ENCODE data around the gene SDHA.
"Not testable (repeated sequence)": the region's sequence is repeated elsewhere in the genome, so short reads cannot be mapped to it uniquely, and the experiment has no call there.

Gene SDHA

DNA sequence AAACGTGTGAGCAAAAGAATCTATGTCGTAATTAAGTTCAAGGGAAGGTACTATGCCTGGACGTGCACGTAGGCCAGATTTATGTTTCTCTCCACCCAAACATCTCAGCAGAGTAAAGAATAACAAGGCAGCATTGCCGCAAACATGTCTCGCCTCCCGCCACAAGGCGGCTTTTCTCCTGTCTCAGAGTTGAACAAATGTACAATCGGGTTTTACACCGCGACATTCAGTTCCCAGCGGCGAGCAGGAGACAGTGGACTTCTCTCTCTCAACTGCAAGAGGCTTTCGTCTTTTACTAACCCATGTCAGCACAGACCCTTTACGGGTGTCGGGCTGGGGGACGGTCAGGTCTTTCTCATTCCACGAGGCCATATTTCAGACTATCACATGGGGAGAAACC is 21.1 kb upstream of the SDHA start:
- DNase-seq (ENCODE audit: low read depth, low spot score), result not testable (repeated sequence)

DNA sequence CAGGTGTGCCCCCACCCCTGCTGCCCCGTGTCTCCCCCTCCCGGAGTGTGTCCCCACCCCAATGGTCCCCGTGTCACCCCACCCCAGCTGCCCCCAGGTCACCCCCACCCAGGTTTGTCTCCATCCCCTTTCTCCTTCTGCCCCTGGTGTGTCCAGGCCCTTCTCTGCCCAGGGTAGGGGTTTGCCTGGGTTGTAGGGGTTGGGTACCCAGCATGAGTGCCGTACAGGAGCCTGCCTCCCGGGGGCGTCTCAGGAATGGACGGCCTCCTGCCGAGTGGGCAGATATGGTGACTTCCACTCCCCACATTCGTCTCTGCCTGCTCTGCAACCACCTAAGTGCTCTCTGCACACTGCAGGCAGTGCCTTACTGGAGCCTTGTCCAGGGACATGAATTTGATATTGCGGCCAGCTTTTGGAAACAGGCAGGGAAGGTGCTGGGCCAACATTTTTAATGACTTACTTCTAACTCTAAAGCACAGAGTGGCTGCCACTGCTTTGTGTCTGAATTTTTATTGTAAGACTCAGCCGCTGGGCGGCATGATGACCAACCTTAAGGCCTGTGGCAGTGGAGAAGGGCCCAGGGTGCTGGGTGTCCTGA is 20.1 kb upstream of the SDHA start:
- DNase-seq (ENCODE audit: low read depth, low spot score), result no peak

DNA sequence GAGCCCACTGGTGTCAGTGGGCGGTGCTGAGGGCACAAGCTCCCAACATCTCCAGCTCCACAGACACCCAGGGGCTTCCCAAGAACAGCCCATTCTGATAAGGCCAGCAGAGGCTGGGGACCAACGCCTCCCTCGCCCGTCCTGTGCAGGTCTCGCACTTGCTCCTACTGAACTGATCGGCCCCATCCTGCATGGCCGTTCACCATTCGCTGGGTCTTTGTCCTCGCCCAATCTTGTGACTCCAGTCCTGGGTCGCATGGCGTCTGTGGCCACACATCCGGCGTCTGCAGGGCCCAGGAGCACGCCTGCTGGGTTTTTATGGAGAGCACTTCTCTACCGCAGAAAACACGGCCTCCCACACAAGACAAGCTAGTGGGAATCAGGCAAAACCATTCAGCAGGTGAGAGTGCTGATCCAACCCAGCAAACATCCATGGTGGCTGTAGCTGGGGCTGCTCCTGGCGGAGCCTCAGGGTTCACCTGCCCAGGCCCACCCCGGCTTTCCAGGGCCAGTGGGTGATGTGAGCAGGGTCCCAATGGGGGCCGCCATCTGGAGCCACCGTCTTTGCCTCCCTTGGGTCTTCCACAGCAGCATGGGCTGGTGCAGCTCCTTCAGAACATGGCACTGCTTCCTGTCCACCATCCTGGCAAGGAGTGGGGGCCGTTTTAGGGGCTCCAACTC is 19.5 kb upstream of the SDHA start:
- no peak for DNase-seq (ENCODE audit: low read depth, low spot score)

- no peak for DNase-seq (ENCODE audit: low read depth, low spot score)
Measured at GRCh38 chr5:199197-199949, 18.7 kb upstream of the SDHA start.

DNA sequence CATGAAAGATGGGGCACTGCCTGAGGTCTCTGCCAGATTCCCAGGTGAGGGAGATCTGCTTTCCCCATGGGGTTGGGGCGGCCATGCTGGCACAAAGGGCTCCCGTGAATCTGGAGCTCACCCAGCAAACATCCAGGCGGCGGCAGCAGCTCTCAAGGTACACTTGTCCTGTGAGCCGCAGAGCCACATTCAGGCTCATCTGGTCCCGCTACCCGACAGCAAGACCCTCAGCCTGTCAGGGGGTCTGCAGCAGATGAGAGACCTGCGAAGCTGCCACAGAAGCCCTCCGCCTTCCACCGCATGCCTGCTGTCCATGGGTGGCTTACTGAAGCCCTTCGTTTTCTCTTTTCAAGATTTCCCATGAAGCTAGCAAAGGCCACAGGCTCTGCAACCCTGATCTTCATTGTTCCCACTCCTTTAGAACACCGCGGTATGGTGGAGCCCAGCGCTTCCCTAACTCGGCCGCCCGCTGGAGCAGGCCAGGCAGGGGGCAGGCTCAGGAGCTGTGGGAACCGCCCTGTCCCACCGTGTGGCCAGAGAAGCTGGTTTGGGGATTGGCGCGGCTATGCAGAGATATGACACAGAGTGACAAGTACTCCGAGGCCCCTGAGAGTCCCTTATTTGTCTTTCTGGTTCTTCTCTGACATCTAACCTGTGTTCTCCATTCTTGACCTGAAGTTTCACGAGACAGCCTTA is 18.0 kb upstream of the SDHA start:
- DNase-seq (ENCODE audit: low read depth, low spot score), result peak; percentile 29

GRCh38 chr5:200985-201384 is 17.1 kb upstream of the SDHA start:
- no peak for DNase-seq (ENCODE audit: low read depth, low spot score)

GRCh38 chr5:201672-202071 is 16.4 kb upstream of the SDHA start:
- no peak for DNase-seq (ENCODE audit: low read depth, low spot score)

GRCh38 chr5:203246-203930 is 14.7 kb upstream of the SDHA start:
- DNase-seq (ENCODE audit: low read depth, low spot score), result no peak

GRCh38 chr5:204001-204400 is 14.1 kb upstream of the SDHA start:
- DNase-seq (ENCODE audit: low read depth, low spot score), result no peak

- DNase-seq (ENCODE audit: low read depth, low spot score), result no peak
Measured at GRCh38 chr5:204462-204861, 13.7 kb upstream of the SDHA start.

GRCh38 chr5:204966-205670 is 13.0 kb upstream of the SDHA start:
- no peak for DNase-seq (ENCODE audit: low read depth, low spot score)

DNA sequence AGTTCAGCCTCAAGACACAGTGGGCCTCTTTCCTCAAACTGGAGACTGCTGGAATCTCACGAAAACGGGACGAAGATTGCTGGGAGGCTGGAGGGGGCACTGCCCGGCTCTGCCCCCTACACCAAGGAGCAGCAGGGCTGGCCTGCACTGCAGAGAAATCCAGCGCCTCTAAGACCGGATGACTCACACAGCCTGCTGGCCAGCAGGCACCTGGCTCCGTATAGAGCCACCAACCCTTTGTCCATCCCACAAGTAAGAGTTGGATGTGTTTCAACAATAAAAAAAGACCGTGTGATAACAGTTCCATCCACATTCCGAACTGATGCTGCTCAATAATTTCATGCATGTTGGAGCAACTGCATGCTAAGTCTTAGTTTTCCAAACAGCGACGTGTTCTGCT is 11.7 kb upstream of the SDHA start:
- DNase-seq (ENCODE audit: low read depth, low spot score), result no peak

GRCh38 chr5:206927-207536 is 11.1 kb upstream of the SDHA start:
- DNase-seq (ENCODE audit: low read depth, low spot score), result no peak

DNA sequence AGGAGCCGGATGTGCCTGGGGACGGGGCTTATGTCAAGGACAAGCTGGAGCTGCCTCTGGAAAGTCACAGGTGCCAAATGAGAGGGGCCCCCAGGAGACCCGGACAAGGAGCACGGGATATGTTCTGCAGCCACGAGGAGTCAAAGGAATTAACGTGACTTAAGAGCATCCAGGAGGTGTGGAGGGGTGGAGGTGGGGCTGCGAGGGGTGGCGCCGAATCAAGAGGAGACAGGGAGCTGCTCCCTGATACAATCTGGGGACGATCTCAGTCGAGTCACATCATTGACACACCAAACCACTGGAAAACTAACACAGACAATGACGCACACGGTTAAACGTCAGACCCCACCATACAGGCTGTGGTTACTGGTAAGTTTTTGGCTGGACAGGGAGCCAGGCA is 10.5 kb upstream of the SDHA start:
- DNase-seq (ENCODE audit: low read depth, low spot score), result no peak

- no peak for DNase-seq (ENCODE audit: low read depth, low spot score)
Measured at GRCh38 chr5:208449-209114, 9.5 kb upstream of the SDHA start.

DNA sequence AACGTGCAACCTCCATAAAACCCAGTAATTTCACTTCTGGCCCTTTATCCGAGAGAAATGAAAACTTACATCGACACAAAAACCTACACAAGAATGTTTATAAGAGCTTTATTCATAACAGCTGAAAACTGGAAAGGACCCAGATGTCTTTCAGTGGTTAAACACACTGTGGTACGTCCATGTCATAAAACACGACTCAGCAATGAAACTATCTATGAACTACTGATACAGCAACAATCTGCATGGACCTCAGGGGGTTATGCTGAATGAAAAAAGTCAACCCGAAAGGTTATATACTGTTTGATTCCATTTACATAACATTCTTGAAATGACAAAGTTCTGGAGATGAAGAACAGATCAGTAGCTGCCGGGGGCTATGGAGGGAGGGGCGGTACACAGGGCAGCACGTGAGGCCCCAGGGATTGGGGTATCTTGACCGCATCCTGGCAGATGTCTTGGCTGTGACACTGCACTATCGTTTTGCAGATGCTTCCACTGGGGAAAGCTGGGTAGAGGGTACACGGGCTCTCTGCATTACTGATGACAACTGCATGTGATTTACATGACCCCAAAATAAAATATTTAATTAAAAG is 4.2 kb upstream of the SDHA start:
- DNase-seq (ENCODE audit: low read depth, low spot score), result no peak

DNA sequence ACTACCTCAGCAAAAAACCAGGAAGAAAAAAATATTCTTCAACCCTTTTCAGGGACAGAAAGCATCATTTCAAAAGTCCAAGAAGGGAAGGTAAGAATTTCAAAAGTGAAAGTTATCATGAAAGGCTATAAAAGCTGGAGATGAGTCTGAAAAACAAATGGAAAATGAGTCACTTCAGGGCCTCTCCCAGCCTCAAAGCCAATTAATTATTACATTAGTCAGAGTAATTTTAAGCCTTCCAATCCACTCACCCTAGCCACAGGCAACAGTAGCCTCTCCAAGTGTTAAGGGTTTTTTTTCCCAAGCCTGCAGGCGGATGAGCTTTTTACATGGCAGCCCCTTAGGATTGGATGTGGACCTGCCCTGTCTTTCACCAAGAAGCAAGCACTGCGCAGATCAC is 2.9 kb upstream of the SDHA start:
- DNase-seq (ENCODE audit: low read depth, low spot score), result not testable (repeated sequence)

DNA sequence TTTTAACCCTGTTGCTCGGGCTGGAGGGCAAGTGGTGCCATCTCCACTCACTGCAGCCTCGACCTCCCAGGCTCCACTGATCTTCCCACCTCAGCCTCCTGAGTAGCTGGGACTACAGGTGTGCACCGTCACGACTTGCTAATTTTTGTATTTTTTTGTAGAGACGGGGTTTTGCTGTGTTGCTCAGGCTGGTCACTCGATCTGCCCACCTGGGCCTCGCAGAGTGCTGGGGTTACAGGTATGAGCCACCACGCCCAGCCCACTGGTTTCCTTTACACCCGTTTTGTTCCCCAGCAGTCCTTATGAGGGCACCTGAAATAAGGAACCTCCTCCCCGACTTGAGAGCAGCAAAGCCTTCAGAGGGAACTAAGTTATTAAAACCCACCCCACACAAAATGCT is 2.0 kb upstream of the SDHA start:
- not testable (repeated sequence) for DNase-seq (ENCODE audit: low read depth, low spot score)

- DNase-seq (ENCODE audit: low read depth, low spot score), result peak; percentile 53
Measured at GRCh38 chr5:218457-219291, 554 bp downstream of the SDHA start.

Data from ELF-1 (cell line).